Measurements from ENCODE around the gene DCXR. TPM values are rescaled to one million over a fixed set of nuclear protein-coding genes. Genes with fewer than 3 reads are reported as not detected.

Gene DCXR
- polyA plus RNA-seq, 10 donors, result 20.6 to 42.5 (median 35.0) TPM

DNA sequence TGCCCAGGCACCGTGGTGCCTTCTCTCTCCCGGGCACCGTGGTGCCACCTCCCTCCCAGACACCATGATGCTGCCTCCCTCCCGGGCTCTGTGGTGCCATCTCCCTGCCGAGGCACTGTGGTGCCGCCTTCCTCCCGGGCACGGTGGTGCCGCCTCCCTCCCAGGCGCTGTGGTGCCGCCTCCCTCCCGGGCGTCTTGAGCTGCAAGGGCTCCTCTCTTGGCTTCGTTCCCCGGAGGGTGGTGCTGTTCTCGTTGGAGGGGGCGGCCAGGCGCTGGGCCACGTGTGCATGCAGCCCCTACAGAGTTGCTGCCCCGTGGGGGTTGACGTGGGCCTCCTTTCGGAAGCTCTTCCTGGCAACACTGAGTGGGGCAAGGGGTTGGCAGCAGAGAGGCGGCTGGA is 23.1 kb downstream of the DCXR start:
- DNase-seq, result no peak

- no peak for DNase-seq
These were observed 23.6 kb downstream of the DCXR start for GRCh38 chr17:82013772-82014321.

GRCh38 chr17:82013341-82013740 is 24.2 kb downstream of the DCXR start:
- no peak for DNase-seq

- DNase-seq, result no peak
These were observed 24.7 kb downstream of the DCXR start for GRCh38 chr17:82012640-82013295.

- no peak for DNase-seq
These were observed 25.2 kb downstream of the DCXR start for GRCh38 chr17:82012261-82012639.

GRCh38 chr17:82011617-82012187 is 25.8 kb downstream of the DCXR start:
- no peak for DNase-seq

DNA sequence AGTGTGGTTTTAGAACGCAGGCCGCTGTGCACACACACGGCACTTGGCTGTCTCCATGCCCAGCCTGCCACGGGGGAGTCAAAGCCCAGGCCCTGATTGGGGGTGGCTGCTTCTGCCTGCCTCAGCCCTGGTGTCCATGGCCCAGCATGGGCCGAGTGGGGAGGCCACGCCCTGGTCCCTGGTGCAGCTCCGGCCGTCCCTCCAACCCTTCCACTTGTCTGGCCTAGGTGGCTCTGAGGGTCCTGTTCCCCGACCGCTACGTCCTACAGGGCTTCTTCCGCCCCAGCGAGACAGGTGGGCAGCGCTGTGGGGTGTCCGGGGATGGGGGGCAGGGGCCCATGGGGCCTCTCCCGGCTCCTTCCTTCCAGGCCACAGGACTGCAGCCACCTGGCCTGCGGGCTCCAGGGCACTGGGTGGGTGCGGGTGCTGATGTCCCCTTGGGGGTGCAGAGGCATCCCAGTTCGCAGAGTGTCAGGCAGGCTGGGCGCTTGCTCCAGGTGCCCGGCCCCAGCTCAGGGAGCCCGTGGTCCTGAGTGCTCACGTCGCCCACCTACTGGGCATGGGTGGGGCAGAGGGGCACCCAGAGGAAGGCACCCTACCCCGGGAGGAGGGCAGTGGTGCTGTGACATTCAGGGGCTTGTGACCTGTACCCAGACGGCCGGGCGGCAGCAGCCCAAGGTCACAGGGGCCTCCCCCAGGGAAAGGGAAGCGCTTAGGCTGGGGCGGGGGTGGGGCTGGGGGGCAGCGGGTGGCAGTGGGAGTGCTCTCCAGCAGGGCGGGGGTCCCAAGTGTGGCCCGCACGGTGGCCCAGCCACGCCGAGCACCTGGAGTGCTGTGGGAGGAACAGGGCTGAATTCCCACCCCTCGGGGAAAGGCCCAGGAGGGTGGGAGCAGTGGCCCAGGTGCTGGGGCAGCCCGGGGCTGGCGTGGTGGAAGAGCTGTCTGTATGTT is 26.6 kb downstream of the DCXR start:
- DNase-seq, result no peak

DNA sequence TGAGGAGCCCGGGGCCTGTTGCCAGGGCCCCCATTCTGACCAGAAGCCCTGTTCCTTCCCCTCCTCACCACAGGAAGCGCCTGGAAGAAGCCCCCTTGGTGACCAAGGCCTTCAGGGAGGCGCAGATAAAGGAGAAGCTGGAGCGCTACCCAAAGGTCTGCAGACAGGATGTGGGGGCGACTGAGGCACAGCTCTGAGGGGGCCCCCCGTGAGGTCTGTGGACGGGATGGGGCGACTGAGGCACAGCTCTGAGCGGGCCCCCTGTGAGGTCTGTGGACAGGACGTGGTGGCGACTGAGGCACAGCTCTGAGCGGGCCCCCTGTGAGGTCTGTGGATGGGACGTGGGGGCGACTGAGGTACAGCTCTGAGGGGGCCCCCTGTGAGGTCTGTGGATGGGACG is 28.1 kb downstream of the DCXR start:
- no peak for DNase-seq

DNA sequence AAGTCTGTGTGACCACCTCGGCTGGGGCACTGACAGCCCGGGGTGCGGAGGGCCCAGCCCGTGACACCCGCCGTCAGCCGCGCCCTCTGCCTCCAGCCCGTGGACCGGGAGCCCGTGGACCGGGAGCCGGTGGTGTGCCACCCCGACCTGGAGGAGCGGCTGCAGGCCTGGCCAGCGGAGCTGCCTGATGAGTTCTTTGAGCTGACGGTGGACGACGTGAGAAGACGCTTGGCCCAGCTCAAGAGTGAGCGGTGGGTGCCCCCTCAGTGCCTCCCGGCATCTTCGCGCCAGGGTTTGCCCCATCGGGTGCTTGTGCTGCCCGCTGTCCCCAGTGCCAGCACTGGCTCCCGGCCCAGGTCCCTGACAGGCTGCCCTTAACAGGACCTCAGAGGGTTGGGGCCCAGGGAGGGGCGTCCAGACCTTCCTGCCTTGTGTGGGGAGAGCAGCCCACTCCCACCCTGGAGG is 28.5 kb downstream of the DCXR start:
- no peak for DNase-seq

DNA sequence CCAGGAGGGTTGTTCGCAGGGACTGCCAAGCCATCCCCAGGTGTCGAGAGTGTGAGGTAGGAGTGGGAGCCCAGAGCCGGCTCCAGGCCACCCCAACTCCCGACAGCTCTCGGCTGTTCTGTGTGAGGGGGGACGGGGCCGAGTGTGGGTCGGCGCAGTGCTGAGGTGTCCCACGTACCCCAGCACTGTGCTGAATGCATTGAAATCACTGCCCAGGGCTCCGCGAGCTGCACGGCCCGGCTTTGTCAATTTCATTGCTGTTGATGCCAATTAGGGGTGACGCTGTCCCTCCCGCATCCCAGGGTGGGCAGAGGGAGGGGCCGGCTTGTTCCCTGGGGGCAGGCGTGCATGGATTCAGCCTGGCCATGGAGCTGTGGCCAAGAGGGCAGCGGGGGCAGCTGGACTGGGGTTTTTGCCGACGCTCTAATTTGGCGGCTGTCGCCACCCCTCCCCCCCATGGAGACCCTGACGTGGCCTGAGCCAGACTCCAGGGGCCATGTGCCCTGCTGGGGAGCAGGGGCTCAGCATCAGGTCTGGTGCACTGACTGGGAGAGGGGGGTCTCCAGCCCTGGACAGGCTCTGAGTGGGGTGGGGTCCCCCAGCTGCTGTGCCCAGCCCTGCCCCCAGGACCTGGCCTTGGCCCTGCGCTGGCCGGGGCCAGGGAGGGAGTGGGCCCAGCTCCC is 29.1 kb downstream of the DCXR start:
- DNase-seq, result no peak

GRCh38 chr17:82007495-82008257 is 29.8 kb downstream of the DCXR start:
- DNase-seq, result no peak

GRCh38 chr17:82007228-82007494 is 30.3 kb downstream of the DCXR start:
- no peak for DNase-seq

- no peak for DNase-seq
These were observed 30.8 kb downstream of the DCXR start for GRCh38 chr17:82006468-82007227.

DNA sequence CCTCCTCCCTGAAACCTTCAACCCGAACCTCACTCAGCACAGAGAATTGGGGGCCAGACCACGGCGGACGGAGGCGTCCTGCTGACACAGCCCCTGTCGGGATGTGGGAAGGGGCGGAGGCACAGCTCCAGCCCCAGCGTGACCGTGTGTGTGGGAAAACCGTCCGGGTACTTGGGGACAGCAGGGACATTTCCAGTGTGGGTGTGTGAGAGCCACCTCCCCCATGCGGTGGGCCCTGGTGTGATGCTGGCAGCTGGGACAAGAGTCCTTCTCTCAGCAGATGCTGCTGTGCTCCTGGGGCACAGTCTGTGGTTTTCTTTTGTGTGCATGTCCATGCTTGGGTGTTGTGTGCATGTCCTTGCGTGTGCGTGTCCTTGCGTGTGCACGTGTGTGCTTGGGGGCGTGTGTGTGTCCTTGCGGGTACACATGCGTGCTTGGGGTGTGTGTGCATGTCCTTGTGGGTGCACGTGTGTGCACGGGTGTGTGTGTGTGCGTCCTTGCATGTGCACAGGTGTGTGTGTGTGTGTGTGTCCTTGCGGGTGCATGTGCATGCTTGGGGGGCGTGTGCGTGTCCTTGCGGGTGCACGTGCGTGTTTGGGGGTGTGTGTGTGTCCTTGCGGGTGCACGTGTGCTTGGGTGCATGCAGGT is 31.7 kb downstream of the DCXR start:
- no peak for DNase-seq

DNA sequence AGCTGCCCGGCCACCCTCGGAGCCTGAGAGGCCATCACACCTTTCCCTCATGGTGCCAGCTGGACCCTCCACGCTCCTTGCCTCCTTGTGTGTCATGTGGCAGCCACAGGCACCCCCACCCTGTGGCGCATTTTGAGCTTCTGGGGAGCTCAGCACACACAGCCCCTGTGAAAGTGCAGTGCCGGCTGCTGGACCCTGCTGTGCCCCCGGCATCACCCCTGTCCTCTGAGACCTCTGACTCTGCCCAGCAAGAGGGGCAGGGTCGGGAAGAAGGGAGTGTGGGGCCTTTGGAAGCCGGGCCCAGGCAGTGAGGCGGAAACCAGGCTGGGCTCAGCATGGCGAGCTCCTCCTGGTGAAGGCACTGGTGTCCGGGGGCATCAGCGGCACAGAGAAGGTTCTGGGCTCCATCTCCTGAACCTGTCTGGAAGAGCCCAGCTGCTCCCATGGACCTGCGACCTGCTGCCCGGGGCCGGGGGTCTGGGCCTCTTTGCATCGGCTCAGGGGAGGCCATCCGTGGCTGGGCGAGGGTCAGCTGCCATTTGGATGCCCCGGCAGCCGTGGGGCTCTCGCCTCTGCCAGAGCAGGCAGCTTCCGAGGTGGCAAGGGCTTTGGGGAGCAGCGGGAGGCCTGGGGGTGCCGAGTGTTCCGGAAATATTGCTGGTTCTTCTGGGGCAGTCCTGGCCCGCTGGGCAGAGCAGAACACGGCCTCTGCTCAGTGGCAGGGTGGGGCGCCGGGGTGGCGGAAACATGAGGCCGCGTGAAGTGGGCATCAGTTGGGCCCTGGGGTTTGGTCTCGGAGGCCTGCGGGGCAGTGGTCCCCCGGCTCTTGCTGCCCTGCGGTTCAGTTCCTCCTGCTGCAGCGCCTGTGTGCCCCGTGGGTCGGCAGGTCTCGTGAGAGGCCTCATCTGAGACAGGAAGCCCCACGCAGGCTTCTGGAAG is 32.7 kb downstream of the DCXR start:
- no peak for DNase-seq

DNA sequence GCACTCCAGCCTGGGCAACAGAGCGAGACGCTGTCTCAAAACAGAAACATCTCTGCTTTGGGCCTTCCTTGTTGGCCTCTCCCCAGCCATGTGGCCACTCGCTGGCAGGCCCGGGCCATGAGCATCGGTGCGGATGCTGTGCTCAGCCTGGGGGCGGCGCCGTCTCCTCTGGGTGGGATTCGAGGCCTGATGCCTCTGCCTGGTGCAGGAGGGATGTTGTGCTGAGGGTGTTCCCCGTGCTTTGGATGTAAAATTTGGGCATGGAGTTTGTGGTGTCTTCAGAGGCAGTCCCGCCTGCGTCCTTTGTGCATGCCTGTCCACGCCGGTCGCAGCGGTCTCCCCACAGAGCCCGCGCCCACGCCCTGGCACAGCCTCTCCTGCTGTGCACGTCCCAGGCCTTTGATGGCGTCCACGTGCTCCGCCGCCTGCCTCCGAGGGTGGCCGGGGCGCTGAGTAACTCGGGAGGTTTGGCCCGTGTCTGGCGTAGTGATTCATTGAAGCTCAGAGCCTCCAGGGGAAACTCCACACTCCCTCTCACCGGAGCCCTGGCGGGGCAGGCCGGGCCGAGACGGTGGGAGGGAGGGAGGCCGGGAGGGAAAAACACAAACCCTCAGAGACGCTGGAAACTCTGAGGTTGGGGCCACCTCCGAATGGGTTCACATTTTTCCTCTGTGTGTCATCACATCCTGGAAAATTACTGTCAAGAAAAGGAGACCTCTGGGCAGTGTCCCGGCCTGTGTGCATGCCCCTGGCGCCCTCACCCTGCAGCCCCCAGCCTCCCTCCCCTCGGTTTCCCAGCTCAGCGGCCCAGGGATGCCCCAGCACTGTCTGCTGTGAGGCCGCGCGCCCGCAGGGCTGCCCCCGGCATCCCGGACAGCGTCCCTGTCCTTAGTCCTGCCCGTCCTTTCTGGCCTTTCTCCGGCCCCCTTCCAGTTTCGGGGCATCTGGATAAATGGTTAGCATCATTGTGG is 33.8 kb downstream of the DCXR start:
- DNase-seq, result peak; percentile 40 to 92 (median 65)

GRCh38 chr17:82001571-82002056 is 35.9 kb downstream of the DCXR start:
- no peak for DNase-seq
